WTC11 (cell line): ENCODE measurements around the gene NDUFS6. TPM values are rescaled to one million over a fixed set of nuclear protein-coding genes. Genes with fewer than 3 reads are reported as not detected.

ENCODE experiments used
- ATAC-seq: fragments of 200-7000 bp; cut with Tn5 transposase; 2 replicates; pipeline ENCODE4 v1.10.0; 2021; ENCODE audit warnings: mild to moderate bottlenecking, moderate library complexity
- CTCF ChIA-PET: fragments of 300-600 bp; sonication (Branson Sonifier 250); formaldehyde crosslinking; loops from one replicate; lab custom pipeline; 2021; ENCODE audit warnings: antibody characterized with exemption; lab: Charles Lee
- POLR2A ChIA-PET: fragments of 350-600 bp; sonication (Branson Sonifier 250); formaldehyde crosslinking; loops from one replicate; lab custom pipeline; 2021; ENCODE audit warnings: antibody characterized with exemption; lab: Charles Lee
- DNase-seq: peaks from one replicate; pipeline ENCODE4 v3.0.0; 2021; ENCODE audit warnings: low spot score
- H3K27ac Mint-ChIP-seq: 2 replicates; pipeline ENCODE4 v1.8.0; 2021; ENCODE audit warnings: mixed read lengths
- H3K27me3 Mint-ChIP-seq: 2 replicates; pipeline ENCODE4 v1.8.0; 2021; ENCODE audit warnings: low read depth, mild to moderate bottlenecking, moderate library complexity, mixed read lengths
- H3K36me3 Mint-ChIP-seq: 2 replicates; pipeline ENCODE4 v1.8.0; 2021; ENCODE audit warnings: mixed read lengths
- H3K4me1 Mint-ChIP-seq: 2 replicates; pipeline ENCODE4 v1.8.0; 2022; ENCODE audit warnings: mixed read lengths
- H3K4me3 Mint-ChIP-seq: 2 replicates; pipeline ENCODE4 v1.8.0; 2021; ENCODE audit warnings: mild to moderate bottlenecking, moderate library complexity, mixed read lengths
- H3K9me3 Mint-ChIP-seq: 2 replicates; pipeline ENCODE4 v1.8.0; 2021; ENCODE audit warnings: mixed read lengths
- FOXK1 ChIP-seq: sonication (generic); formaldehyde crosslinking; IDR thresholded peaks from 2 replicates; pipeline ENCODE4 v1.8.0; 2022; ENCODE audit warnings: mild to moderate bottlenecking, moderate library complexity, missing genetic modification reagents
- GTF2I ChIP-seq: fragments of 250-450 bp; sonication (Bioruptor Pico); conservative IDR thresholded peaks from 2 replicates; pipeline ENCODE4 v1.4.0; 2021; ENCODE audit warnings: mild to moderate bottlenecking
- JAZF1 ChIP-seq: fragments of 250-450 bp; sonication (Bioruptor Pico); IDR thresholded peaks from 2 replicates; pipeline ENCODE4 v1.9.0; 2021; ENCODE audit warnings: moderate library complexity, mild to moderate bottlenecking, inconsistent platforms
- NR1H2 ChIP-seq: sonication (generic); formaldehyde crosslinking; IDR thresholded peaks from 2 replicates; pipeline ENCODE4 v1.9.0; 2021; ENCODE audit warnings: mild to moderate bottlenecking, moderate library complexity, missing genetic modification reagents
- PRRX2 ChIP-seq: fragments of 250-450 bp; sonication (Bioruptor Pico); IDR thresholded peaks from 2 replicates; pipeline ENCODE4 v1.8.0; 2021; ENCODE audit warnings: mild to moderate bottlenecking
- SP1 ChIP-seq: sonication (generic); formaldehyde crosslinking; conservative IDR thresholded peaks from 2 replicates; pipeline ENCODE4 v1.8.1; 2022; ENCODE audit warnings: missing genetic modification reagents
- ZBTB21 ChIP-seq: sonication (generic); formaldehyde crosslinking; IDR thresholded peaks from 2 replicates; pipeline ENCODE4 v1.8.1; 2023; ENCODE audit warnings: mild to moderate bottlenecking, missing genetic modification reagents, borderline replicate concordance
- ZNF121 ChIP-seq: sonication (generic); formaldehyde crosslinking; IDR thresholded peaks from 2 replicates; pipeline ENCODE4 v1.8.0; 2023; ENCODE audit warnings: missing genetic modification reagents
- ZNF138 ChIP-seq: sonication (generic); formaldehyde crosslinking; conservative IDR thresholded peaks from 2 replicates; pipeline ENCODE4 v1.8.1; 2022; ENCODE audit warnings: mild to moderate bottlenecking, moderate library complexity, missing genetic modification reagents
- ZNF396 ChIP-seq: fragments of 250-450 bp; sonication (Bioruptor Pico); IDR thresholded peaks from 2 replicates; pipeline ENCODE4 v1.8.0; 2021; ENCODE audit warnings: mild to moderate bottlenecking, moderate library complexity, borderline replicate concordance
- total RNA-seq: library from RNA; stranded (reverse); gene quantifications from 3 replicates; pipeline ENCODE4 v1.2.3, GENCODE V29; 2021
- TF ChIP-seq, protein P1 (sequence below): fragments of 200-600 bp; IDR thresholded peaks from 2 replicates; pipeline ENCODE4 v1.8.0; 2022; ENCODE audit warnings: antibody characterized with exemption
- TF ChIP-seq, protein P2 (sequence below): sonication (generic); formaldehyde crosslinking; IDR thresholded peaks from 2 replicates; pipeline ENCODE4 v1.8.1; 2023; ENCODE audit warnings: mild to moderate bottlenecking, missing genetic modification reagents, moderate library complexity
- TF ChIP-seq, protein P3 (sequence below): fragments of 250-450 bp; sonication (Bioruptor Pico); IDR thresholded peaks from 2 replicates; pipeline ENCODE4 v2.1.2; 2022; ENCODE audit warnings: mild to moderate bottlenecking, moderate library complexity
- TF ChIP-seq, protein P4 (sequence below): sonication (generic); formaldehyde crosslinking; IDR thresholded peaks from 2 replicates; pipeline ENCODE4 v1.8.0; 2022; ENCODE audit warnings: mild to moderate bottlenecking, missing genetic modification reagents
- TF ChIP-seq, protein P5 (sequence below): sonication (generic); formaldehyde crosslinking; IDR thresholded peaks from 2 replicates; pipeline ENCODE4 v1.8.0; 2022; ENCODE audit warnings: mild to moderate bottlenecking, missing genetic modification reagents
- TF ChIP-seq, protein P6 (sequence below): sonication (generic); formaldehyde crosslinking; IDR thresholded peaks from 2 replicates; pipeline ENCODE4 v1.8.1; 2022; ENCODE audit warnings: low read depth, mild to moderate bottlenecking, moderate library complexity, missing genetic modification reagents, borderline replicate concordance
- TF ChIP-seq, protein P7 (sequence below): sonication (generic); formaldehyde crosslinking; IDR thresholded peaks from 2 replicates; pipeline ENCODE4 v1.8.1; 2022; ENCODE audit warnings: mild to moderate bottlenecking, missing genetic modification reagents, moderate library complexity, borderline replicate concordance
- TF ChIP-seq, protein P8 (sequence below): fragments of 250-450 bp; sonication (Bioruptor Pico); IDR thresholded peaks from 2 replicates; pipeline ENCODE4 v1.9.0; 2021; ENCODE audit warnings: mild to moderate bottlenecking, borderline replicate concordance

Gene NDUFS6
- total RNA-seq, 1 experiment from 2014 or later, result 84.3 TPM

DNA sequence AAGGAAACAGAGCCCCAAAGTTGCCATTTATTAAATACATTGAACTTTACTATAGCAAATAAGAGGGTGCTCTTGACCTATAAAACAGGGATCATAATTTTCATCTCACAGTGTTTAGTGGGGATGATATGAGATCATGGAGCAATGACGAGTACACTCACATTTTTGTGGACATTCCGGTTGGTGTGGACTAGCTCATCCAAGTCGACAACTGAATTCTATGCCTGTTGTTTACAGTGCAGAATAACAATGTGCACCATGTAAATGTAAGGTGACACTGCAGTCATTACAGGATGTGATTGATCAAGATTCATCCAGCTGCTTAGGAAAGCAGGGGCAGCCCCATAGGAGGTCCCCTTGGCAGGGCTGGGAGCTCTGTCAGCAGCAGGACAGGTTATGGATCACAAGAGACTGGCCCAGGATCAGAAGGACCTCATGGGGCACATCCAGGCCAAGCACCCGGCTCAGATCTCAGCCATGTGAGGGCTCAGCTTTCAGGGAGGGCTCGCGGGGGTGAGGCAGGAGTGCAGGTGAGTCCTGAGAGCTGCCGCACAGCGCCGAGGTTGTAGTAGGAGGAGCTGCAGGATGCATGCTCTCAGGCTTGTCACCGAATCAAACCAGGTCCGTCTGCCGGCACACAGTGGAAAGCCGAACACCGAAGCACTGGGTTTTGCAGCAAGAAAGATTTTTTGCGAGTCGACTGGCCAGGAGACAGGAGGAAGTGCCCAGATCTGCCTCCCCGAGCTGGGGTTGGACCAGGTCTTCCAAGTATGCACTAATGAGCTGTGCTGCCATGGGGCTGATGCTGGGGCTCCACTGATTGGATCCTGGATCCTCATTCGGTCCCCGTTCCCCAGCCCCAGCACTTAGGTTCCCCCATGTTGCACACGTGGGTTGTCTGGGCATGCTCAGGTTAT lies 29.8 kb upstream of the NDUFS6 start (continued):
- no peak for TF ChIP-seq PRRX2 (CRISPR knock-in tag)
- no peak for TF ChIP-seq GTF2I (CRISPR knock-in tag)
- TF ChIP-seq, all 79 proteins: peak for 0

DNA sequence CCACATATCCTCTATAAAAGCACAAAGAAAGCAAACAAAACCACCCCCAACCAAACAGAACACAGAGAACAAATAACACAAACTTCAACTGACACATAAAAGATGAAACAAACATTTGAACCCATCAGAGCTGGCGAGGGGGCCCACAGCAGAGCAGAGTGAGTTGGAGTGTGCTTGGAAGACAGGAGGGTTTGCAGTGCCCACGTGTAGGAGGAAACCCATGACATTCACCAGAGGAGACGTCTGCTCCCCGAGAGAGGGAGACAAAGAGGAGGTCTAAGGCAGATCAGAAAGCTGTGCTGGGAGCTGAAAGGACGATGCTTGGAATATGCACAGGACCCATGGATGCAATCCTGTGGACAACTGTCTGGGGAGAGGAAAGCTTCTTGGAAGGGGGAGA lies 28.6 kb upstream of the NDUFS6 start:
- H3K27ac Mint-ChIP-seq, result no peak overlapping the region

More for the DNA sequence above, 28.6 kb upstream of the NDUFS6 start:
- peaks cover 9% of the 10 kb centered on the region for H3K9me3 Mint-ChIP-seq
- CTCF ChIA-PET, result interaction anchor here (1.3 to 2.1 kb wide), 4 partner anchors 9 to 104 kb away, joined by 3 to 11 read pairs (median 4); no protein-coding TSS in a partner anchor
- POLR2A ChIA-PET, result no interaction called here
- ATAC-seq, result no peak
- H3K4me3 Mint-ChIP-seq, result no peak overlapping the region
- H3K4me1 Mint-ChIP-seq, result no peaks in the 10 kb centered on the region
- H3K36me3 Mint-ChIP-seq, result no peaks in the 10 kb centered on the region
- no peaks in the 10 kb centered on the region for H3K27me3 Mint-ChIP-seq
- DNase-seq, result no peak
- TF ChIP-seq ZNF396 (CRISPR knock-in tag) (no peak), ZNF121 (no peak), JAZF1 (no peak), ZNF138 (CRISPR knock-in tag) (no peak), SP1 (no peak), FOXK1 (CRISPR knock-in tag) (no peak), ZBTB21 (CRISPR knock-in tag) (no peak), NR1H2 (CRISPR knock-in tag) (no peak)
- TF ChIP-seq, protein P1, sequence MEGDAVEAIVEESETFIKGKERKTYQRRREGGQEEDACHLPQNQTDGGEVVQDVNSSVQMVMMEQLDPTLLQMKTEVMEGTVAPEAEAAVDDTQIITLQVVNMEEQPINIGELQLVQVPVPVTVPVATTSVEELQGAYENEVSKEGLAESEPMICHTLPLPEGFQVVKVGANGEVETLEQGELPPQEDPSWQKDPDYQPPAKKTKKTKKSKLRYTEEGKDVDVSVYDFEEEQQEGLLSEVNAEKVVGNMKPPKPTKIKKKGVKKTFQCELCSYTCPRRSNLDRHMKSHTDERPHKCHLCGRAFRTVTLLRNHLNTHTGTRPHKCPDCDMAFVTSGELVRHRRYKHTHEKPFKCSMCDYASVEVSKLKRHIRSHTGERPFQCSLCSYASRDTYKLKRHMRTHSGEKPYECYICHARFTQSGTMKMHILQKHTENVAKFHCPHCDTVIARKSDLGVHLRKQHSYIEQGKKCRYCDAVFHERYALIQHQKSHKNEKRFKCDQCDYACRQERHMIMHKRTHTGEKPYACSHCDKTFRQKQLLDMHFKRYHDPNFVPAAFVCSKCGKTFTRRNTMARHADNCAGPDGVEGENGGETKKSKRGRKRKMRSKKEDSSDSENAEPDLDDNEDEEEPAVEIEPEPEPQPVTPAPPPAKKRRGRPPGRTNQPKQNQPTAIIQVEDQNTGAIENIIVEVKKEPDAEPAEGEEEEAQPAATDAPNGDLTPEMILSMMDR, result no peak
- TF ChIP-seq, protein P2, sequence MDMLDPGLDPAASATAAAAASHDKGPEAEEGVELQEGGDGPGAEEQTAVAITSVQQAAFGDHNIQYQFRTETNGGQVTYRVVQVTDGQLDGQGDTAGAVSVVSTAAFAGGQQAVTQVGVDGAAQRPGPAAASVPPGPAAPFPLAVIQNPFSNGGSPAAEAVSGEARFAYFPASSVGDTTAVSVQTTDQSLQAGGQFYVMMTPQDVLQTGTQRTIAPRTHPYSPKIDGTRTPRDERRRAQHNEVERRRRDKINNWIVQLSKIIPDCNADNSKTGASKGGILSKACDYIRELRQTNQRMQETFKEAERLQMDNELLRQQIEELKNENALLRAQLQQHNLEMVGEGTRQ, result no peak
- TF ChIP-seq, protein P3, sequence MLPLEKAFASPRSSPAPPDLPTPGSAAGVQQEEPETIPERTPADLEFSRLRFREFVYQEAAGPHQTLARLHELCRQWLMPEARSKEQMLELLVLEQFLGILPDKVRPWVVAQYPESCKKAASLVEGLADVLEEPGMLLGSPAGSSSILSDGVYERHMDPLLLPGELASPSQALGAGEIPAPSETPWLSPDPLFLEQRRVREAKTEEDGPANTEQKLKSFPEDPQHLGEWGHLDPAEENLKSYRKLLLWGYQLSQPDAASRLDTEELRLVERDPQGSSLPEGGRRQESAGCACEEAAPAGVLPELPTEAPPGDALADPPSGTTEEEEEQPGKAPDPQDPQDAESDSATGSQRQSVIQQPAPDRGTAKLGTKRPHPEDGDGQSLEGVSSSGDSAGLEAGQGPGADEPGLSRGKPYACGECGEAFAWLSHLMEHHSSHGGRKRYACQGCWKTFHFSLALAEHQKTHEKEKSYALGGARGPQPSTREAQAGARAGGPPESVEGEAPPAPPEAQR (CRISPR knock-in tag), result no peak
- TF ChIP-seq, protein P4, sequence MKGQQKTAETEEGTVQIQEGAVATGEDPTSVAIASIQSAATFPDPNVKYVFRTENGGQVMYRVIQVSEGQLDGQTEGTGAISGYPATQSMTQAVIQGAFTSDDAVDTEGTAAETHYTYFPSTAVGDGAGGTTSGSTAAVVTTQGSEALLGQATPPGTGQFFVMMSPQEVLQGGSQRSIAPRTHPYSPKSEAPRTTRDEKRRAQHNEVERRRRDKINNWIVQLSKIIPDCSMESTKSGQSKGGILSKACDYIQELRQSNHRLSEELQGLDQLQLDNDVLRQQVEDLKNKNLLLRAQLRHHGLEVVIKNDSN (CRISPR knock-in tag), result no peak
- TF ChIP-seq, protein P5, sequence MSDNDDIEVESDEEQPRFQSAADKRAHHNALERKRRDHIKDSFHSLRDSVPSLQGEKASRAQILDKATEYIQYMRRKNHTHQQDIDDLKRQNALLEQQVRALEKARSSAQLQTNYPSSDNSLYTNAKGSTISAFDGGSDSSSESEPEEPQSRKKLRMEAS (CRISPR knock-in tag), result no peak
- TF ChIP-seq, protein P6, sequence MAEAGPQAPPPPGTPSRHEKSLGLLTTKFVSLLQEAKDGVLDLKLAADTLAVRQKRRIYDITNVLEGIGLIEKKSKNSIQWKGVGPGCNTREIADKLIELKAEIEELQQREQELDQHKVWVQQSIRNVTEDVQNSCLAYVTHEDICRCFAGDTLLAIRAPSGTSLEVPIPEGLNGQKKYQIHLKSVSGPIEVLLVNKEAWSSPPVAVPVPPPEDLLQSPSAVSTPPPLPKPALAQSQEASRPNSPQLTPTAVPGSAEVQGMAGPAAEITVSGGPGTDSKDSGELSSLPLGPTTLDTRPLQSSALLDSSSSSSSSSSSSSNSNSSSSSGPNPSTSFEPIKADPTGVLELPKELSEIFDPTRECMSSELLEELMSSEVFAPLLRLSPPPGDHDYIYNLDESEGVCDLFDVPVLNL (CRISPR knock-in tag), result no peak
- TF ChIP-seq, protein P7, sequence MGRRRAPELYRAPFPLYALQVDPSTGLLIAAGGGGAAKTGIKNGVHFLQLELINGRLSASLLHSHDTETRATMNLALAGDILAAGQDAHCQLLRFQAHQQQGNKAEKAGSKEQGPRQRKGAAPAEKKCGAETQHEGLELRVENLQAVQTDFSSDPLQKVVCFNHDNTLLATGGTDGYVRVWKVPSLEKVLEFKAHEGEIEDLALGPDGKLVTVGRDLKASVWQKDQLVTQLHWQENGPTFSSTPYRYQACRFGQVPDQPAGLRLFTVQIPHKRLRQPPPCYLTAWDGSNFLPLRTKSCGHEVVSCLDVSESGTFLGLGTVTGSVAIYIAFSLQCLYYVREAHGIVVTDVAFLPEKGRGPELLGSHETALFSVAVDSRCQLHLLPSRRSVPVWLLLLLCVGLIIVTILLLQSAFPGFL (CRISPR knock-in tag), result no peak
- TF ChIP-seq, protein P8, sequence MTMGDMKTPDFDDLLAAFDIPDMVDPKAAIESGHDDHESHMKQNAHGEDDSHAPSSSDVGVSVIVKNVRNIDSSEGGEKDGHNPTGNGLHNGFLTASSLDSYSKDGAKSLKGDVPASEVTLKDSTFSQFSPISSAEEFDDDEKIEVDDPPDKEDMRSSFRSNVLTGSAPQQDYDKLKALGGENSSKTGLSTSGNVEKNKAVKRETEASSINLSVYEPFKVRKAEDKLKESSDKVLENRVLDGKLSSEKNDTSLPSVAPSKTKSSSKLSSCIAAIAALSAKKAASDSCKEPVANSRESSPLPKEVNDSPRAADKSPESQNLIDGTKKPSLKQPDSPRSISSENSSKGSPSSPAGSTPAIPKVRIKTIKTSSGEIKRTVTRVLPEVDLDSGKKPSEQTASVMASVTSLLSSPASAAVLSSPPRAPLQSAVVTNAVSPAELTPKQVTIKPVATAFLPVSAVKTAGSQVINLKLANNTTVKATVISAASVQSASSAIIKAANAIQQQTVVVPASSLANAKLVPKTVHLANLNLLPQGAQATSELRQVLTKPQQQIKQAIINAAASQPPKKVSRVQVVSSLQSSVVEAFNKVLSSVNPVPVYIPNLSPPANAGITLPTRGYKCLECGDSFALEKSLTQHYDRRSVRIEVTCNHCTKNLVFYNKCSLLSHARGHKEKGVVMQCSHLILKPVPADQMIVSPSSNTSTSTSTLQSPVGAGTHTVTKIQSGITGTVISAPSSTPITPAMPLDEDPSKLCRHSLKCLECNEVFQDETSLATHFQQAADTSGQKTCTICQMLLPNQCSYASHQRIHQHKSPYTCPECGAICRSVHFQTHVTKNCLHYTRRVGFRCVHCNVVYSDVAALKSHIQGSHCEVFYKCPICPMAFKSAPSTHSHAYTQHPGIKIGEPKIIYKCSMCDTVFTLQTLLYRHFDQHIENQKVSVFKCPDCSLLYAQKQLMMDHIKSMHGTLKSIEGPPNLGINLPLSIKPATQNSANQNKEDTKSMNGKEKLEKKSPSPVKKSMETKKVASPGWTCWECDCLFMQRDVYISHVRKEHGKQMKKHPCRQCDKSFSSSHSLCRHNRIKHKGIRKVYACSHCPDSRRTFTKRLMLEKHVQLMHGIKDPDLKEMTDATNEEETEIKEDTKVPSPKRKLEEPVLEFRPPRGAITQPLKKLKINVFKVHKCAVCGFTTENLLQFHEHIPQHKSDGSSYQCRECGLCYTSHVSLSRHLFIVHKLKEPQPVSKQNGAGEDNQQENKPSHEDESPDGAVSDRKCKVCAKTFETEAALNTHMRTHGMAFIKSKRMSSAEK (CRISPR knock-in tag), result no peak
